ENCODE results near the gene MYOF. TPM values are rescaled to one million over a fixed set of nuclear protein-coding genes. Genes with fewer than 3 reads are reported as not detected.
"Not testable (repeated sequence)": the region's sequence is repeated elsewhere in the genome, so short reads cannot be mapped to it uniquely, and the experiment has no call there.

The MYOF gene
- total RNA-seq, 2 experiments from 2014 or later, result 39.2 to 43.4 TPM

DNA sequence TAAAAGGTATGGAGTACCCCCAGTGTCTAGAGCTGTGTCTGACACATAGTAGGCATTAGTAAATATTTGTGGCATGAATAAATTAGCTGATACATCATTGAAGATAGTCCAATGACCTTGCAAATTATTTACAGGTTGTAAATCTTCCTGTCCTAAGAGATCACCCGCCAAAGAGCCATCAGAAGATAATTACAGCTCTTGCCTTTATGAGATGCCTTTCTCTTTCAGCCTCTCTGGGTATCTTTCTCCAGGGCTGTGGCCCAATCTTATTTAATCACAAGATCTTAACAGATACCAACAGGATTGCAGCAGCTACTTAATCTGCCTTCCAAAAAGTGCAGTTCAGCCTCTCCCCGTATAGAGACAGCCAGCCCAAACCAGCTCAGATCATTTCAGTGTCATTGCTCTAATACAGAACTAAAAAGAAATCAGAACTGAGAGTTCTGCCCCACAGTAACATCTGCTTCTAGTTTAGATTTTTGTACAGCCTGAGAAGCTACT, 41.5 kb downstream of the MYOF start:
- ChIA-PET POLR2A (no interaction called here), CTCF (interaction anchor here (0.6 to 1.1 kb wide), 2 partner anchors 54 to 1076 kb away, joined by 3 to 5 read pairs; no protein-coding TSS in a partner anchor)

DNA sequence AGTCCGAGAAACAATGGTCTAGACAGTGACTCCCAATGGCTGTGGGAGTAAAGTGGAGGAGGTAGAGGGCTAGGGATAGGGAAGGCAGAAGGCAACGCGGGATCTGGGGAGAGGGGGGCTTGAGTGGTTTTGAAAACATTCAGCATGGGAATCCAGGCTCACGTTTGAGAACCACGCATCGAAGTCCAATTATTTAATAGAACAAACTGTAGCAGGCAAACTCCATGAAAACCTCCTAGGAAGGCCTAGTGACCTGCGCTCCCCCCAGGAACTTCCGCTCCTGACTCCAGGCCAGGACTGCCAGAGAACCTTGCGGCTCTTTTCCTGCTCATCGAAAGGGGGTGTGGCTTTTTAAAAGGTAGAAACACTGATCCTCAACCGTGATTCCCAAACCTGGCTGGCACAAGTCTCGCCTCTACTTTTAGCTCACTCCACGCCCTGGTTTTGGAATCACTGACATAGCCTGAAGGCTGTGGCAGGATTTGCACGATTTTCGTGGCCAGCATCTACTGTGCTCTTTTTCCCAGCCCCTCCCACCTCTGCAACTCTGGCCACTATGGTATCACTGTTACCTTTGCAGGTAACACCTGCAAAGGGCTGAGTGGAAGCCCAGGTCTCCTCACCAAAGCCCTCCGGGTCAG, 43.4 kb downstream of the MYOF start:
- ChIA-PET POLR2A (no interaction called here), CTCF (no interaction called here)

DNA sequence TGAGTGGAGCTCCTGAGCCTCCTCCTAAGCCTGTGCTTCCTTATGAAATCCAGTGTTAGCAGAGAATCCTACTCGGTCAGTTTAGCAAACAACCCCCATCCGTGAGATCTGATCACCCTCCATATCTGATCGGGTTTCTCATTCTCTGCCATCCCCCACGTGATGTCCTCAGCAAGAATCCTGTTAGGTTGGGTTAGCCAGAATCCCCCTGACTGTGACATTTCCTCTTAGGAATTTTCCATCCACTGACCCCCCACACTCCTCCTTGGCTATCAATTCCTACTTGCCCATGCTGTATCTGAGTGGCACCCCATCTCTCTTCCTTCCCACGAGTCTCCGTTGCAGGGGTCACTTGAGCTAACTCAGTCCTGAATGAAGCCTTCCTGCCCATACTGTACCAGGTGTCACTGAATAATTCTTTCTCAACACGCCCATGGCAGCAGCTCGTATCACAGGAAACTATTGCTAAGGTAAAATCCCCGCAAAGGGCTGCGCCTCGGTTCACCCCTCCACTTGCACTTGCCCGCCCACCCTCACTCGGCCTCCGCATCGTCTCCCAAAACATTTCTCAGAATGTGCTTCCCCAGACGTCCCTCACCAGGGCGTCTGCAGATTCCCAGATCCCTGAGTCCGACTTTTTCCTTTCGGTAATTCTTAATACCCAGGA, 44.1 kb downstream of the MYOF start:
- CTCF ChIA-PET, result no interaction called here
- POLR2A ChIA-PET, result no interaction called here

- POLR2A ChIA-PET, result no interaction called here
- CTCF ChIA-PET, result interaction anchor here (0.7 kb wide), 1 partner anchor 16 kb away, joined by 3 read pairs; no protein-coding TSS in a partner anchor
Observed at GRCh38 chr10:93437086-93437945, 44.8 kb downstream of the MYOF start.

DNA sequence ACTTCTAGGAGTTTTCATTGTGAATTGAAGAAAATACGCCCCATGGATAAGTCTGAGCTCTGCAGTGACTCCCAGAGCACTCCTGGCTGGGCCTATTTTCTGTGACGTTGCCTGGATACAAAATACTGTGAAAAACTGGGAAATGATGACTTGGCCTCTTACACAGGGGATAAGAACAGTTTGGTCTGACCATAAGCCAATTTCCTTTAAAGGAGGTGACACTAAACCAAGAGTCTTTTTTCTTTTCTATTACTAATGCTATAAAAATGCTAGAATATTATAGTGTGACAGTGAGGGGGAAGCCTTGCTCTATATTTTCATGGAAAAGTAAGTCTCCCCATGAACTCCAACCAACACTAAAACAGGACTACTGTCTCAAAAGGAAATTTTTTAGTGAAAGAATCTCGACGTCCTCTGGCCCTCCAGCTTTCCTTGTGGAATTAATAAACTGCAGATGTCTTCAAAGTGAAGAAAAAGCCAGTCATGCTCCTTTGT, 45.5 kb downstream of the MYOF start:
- CTCF ChIA-PET, result no interaction called here
- POLR2A ChIA-PET, result no interaction called here

- CTCF ChIA-PET, result no interaction called here
- POLR2A ChIA-PET, result interaction anchor here (0.6 kb wide), 1 partner anchor 85 kb away, joined by 6 read pairs; no protein-coding TSS in a partner anchor
Observed at GRCh38 chr10:93435621-93436397, 46.3 kb downstream of the MYOF start.

- ChIA-PET POLR2A (no interaction called here), CTCF (no interaction called here)
Observed at GRCh38 chr10:93434991-93435491, 47.1 kb downstream of the MYOF start.

GRCh38 chr10:93431361-93431760, 50.8 kb downstream of the MYOF start:
- ChIA-PET POLR2A (no interaction called here), CTCF (interaction anchor here (0.6 kb wide), 1 partner anchor 22 kb away, joined by 3 read pairs; no protein-coding TSS in a partner anchor)

DNA sequence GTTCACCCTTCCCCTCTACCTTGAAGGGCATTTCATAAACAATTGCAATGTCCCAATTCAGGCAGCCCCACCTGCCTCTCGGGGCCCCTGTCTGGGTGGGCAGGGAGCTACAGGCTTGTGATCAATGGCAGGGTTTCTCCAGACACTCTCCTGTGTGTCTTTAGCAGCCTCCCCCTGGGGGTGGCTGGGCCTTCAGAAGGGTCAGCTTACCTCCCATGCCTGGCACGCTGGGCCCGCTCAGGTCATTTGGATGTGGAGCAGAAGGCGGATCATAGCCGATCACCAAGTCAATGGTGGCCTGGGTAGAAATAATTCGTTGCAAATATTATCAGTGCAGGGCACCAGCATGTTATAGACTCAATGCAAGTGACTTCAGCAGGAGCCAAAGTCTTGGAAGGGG, 56.3 kb downstream of the MYOF start:
- POLR2A ChIA-PET, result no interaction called here
- CTCF ChIA-PET, result no interaction called here

DNA sequence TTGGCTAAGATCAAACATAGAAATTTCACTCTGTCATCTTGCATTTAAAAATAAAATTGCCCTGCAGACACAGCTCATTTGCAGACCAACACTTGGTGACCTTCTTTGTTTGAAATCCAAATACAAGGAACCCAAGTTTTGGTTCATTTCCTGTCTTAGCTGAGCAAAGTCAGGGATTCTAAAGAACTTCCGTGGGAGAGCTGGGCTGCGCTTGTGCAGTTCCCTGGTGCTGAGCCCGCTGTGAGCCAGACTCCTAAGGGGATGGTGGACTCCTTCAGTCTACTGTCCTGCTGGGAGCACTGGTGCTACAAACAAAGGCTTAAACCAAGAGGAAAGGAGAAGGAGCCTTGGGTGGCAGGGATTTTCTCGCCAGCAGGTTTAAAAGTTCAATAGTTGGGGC, 60.0 kb downstream of the MYOF start:
- POLR2A ChIA-PET, result no interaction called here

DNA sequence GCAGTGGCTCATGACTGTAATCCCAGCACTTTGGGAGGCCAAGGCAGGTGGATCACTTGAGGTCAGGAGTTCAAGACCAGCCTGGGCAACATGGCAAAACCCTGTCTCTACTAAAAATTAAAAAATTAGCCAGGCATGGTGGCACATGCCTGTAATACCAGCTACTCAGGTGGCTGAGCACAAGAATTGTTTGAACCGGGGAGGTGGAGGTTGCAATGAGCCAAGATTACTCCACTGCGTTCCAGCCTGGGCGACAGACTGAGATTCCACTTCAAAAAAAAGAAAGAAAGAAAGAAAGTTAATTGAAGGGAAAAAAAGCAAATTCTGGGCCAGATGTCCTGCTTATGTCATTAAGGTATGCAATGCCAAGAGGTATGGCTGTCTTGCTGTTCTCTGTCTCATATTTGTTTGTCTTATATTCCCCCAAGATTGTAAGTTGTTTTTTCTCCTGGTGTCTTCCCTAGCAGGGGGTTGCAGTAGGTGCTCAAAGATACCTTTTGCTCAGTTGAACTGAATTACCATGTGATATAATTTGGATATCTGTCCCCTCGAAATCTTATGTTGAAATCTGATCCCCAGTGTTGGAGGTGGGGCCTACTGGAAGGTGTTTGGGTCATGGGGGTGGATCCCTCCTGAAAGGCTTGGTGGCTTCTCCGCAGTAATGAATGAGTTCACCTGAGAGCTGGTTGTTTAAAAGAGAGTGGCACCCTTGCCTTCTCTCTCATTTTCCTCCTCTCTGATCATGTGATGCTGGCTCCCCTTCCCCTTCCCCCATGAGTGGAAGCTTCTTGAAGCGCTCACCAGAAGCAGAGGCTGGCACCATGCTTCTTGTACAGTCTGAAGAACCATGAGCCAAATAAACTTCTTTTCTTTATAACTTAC, 60.9 kb downstream of the MYOF start:
- CTCF ChIA-PET, result no interaction called here
- POLR2A ChIA-PET, result no interaction called here

More for the DNA sequence above, 60.0 kb downstream of the MYOF start:
- CTCF ChIA-PET, result no interaction called here

- ChIA-PET POLR2A (no interaction called here), CTCF (no interaction called here)
Observed at GRCh38 chr10:93420091-93420490, 62.0 kb downstream of the MYOF start.

DNA sequence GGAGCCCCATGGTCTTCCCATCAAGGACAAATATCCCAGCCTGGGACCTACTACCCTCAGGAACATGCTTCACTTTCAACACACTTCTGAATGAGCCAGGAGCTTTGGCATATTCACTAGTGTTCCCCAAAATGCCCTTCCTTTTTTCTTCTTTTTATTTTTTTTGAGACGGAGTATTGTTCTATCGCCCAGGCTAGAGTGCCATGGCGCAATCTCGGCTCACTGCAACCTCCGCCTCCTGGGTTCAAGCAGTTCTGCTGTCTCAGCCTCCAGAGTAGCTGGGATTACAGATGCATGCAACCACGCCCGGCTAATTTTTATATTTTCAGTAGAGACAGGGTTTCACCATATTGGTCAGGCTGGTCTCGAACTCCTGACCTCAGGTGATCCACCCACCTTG, 63.1 kb downstream of the MYOF start:
- CTCF ChIA-PET, POLR2A ChIA-PET: not testable (repeated sequence)

DNA sequence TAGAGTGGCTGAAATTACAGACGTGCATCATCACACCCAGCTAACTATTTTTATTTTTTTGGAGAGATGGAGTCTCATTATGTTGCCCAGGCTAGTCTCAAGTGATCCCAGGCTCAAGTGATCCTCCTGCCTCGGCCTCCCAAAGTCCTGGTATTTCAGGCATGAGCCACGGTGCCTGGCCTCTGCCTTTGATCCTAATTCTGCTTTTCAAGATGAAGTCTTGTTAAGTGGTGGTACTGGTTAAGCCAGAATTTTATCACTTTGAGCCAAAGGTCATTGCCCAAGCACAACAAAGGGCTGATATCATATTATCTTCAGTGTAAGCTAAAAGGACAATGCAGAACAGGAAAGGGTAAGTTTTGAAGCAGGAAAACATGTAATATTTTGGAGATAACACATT, 64.2 kb downstream of the MYOF start:
- ChIA-PET POLR2A (no interaction called here), CTCF (no interaction called here)

DNA sequence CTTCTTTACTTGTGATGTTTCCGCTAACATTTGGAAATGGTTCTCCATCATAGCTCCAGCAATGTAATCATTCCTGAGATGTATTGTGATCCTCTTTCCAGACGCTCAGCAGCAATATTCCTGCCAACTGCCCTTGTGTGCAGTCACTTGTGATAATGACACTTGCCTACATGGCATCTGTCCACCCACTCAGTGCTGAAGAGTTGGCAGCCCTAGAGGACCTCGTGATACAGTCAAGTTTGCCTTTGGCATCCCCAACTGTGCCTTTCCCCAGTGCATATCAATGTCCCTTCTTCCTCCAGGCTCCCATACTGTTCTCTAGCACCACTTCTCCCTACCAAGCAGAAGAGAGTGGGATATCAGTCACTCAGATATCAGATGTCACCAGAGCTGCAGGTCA, 64.9 kb downstream of the MYOF start:
- CTCF ChIA-PET, result no interaction called here

DNA sequence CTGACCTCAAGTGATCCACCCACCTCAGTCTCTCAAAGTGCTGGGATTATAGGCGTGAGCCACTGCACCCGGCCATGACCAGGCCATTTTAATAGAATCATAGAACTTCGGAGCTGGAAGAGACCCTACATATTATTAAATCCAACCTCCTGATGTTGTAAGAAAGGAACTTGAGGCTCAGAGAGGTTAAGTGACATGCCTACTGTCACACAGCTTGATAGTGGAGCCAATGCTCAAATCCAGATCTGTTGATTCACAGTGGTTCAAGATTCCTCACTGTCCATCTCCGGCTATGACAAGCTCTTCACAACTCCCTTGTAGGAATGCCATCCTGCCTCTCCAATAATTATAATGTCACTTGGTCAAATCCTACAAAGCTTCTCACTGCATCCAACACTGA, 65.3 kb downstream of the MYOF start:
- ChIA-PET POLR2A (no interaction called here), CTCF (no interaction called here)

More for the DNA sequence above, 64.9 kb downstream of the MYOF start:
- POLR2A ChIA-PET, result no interaction called here

- ChIA-PET POLR2A (no interaction called here), CTCF (no interaction called here)
Observed at GRCh38 chr10:93415693-93416092, 66.4 kb downstream of the MYOF start.

- CTCF ChIA-PET, result interaction anchor here (1.3 to 1.7 kb wide), 2 partner anchors 37 to 69 kb away, joined by 3 to 5 read pairs; partner anchors contain the start of gene MYOF
- POLR2A ChIA-PET, result no interaction called here
Observed at GRCh38 chr10:93413252-93413689, 68.9 kb downstream of the MYOF start.

Measured in activated CD8-positive, alpha-beta memory T cell treated with anti-CD3 and anti-CD28 coated beads for 36 hours (primary cell).